MM.1S (cell line): Measurements from ENCODE around the gene CRYBG3.
"Not testable (repeated sequence)": the region's sequence is repeated elsewhere in the genome, so short reads cannot be mapped to it uniquely, and the experiment has no call there.

Source experiments
- DNase-seq: peaks from one replicate; pipeline ENCODE4 v3.0.0-alpha.2; 2015
- H2AFZ ChIP-seq: fragments of 300-600 bp; sonication (generic); 2 replicates; pipeline ENCODE4 v1.6.0; 2016; ENCODE audit warnings: antibody characterized with exemption, low read length
- H3F3A ChIP-seq: fragments of 300-600 bp; sonication (generic); 2 replicates; pipeline ENCODE4 v1.6.1; 2016; ENCODE audit warnings: mild to moderate bottlenecking, antibody characterized with exemption, low read length, moderate library complexity, mixed read lengths; ENCODE audit not compliant: insufficient read depth
- H3K27ac ChIP-seq: fragments of 300-600 bp; sonication (generic); 2 replicates; pipeline ENCODE4 v1.5.1; 2016; ENCODE audit warnings: mild to moderate bottlenecking, low read length
- H3K27me3 ChIP-seq: fragments of 300-600 bp; sonication (generic); replicated peaks from 2 replicates; pipeline ENCODE4 v1.6.0; 2016; ENCODE audit warnings: low read length; ENCODE audit not compliant: insufficient read depth
- H3K36me3 ChIP-seq: fragments of 300-600 bp; sonication (generic); replicated peaks from 2 replicates; pipeline ENCODE4 v1.6.1; 2016; ENCODE audit warnings: mild to moderate bottlenecking, low read length, mixed read lengths; ENCODE audit not compliant: insufficient read depth
- H3K4me1 ChIP-seq: fragments of 300-600 bp; sonication (generic); 2 replicates; pipeline ENCODE4 v1.6.1; 2016; ENCODE audit warnings: low read length, mixed read lengths
- H3K4me2 ChIP-seq: fragments of 300-600 bp; sonication (generic); 2 replicates; pipeline ENCODE4 v1.6.0; 2016; ENCODE audit warnings: low read depth, low read length
- H3K4me3 ChIP-seq: fragments of 300-600 bp; sonication (generic); 2 replicates; pipeline ENCODE4 v1.5.1; 2016; ENCODE audit warnings: low read length, mixed read lengths
- H3K79me2 ChIP-seq: fragments of 300-600 bp; sonication (generic); 2 replicates; pipeline ENCODE4 v1.6.1; 2016; ENCODE audit warnings: mixed run types, low read length, mixed read lengths
- H3K9ac ChIP-seq: fragments of 300-600 bp; sonication (generic); 2 replicates; pipeline ENCODE4 v1.6.1; 2016; ENCODE audit warnings: low read length, mixed read lengths
- H3K9me2 ChIP-seq: fragments of 300-600 bp; sonication (generic); replicated peaks from 2 replicates; pipeline ENCODE4 v1.6.1; 2016; ENCODE audit warnings: mild to moderate bottlenecking, low read length, mixed read lengths; ENCODE audit not compliant: insufficient read depth
- H3K9me3 ChIP-seq: fragments of 300-600 bp; sonication (generic); replicated peaks from 2 replicates; pipeline ENCODE4 v1.6.1; 2016; ENCODE audit warnings: mild to moderate bottlenecking, low read length, mixed read lengths; ENCODE audit not compliant: insufficient read depth
- H4K20me1 ChIP-seq: fragments of 300-600 bp; sonication (generic); 2 replicates; pipeline ENCODE4 v1.6.1; 2016; ENCODE audit warnings: mild to moderate bottlenecking, low read length, moderate library complexity, mixed read lengths; ENCODE audit not compliant: insufficient read depth
- EZH2 ChIP-seq: fragments of 300-600 bp; sonication (generic); optimal IDR thresholded peaks from 2 replicates; pipeline ENCODE3; 2017; ENCODE audit warnings: low read depth, mild to moderate bottlenecking, antibody characterized with exemption, low read length, mixed read lengths
- EZH2phosphoT487 ChIP-seq: fragments of 300-600 bp; sonication (generic); IDR thresholded peaks from 2 replicates; pipeline ENCODE4 v1.6.1; 2018; ENCODE audit warnings: antibody characterized with exemption, low read length
- TF ChIP-seq, protein P1 (sequence below): fragments of 300-600 bp; sonication (generic); IDR thresholded peaks from 2 replicates; pipeline ENCODE4 v1.5.1; 2016; ENCODE audit warnings: antibody characterized with exemption, low read length, mixed read lengths

Gene CRYBG3

GRCh38 chr3:97831140-97831539 lies 9.3 kb downstream of the CRYBG3 start:
- Histone ChIP-seq H3K79me2 (peaks cover 18% of the 10 kb centered on the region; the same call in 1 of the 2 replicates), H3K9ac (no peak overlapping the region), H3K4me3 (no peak overlapping the region), H3K36me3 (no peaks in the 10 kb centered on the region), H3K27me3 (no peaks in the 10 kb centered on the region), H3F3A (peaks cover 9% of the 10 kb centered on the region), H3K27ac (no peak overlapping the region), H3K9me2 (no peaks in the 10 kb centered on the region), H3K9me3 (no peaks in the 10 kb centered on the region), H4K20me1 (no peaks in the 10 kb centered on the region), H3K4me2 (no peak overlapping the region), H2AFZ (no peak overlapping the region), H3K4me1 (peaks cover 18% of the 10 kb centered on the region)
- DNase-seq, result no peak
- TF ChIP-seq, protein P1, sequence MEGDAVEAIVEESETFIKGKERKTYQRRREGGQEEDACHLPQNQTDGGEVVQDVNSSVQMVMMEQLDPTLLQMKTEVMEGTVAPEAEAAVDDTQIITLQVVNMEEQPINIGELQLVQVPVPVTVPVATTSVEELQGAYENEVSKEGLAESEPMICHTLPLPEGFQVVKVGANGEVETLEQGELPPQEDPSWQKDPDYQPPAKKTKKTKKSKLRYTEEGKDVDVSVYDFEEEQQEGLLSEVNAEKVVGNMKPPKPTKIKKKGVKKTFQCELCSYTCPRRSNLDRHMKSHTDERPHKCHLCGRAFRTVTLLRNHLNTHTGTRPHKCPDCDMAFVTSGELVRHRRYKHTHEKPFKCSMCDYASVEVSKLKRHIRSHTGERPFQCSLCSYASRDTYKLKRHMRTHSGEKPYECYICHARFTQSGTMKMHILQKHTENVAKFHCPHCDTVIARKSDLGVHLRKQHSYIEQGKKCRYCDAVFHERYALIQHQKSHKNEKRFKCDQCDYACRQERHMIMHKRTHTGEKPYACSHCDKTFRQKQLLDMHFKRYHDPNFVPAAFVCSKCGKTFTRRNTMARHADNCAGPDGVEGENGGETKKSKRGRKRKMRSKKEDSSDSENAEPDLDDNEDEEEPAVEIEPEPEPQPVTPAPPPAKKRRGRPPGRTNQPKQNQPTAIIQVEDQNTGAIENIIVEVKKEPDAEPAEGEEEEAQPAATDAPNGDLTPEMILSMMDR, result no peak
- no peak for TF ChIP-seq EZH2phosphoT487

- H4K20me1 ChIP-seq, H3K9me3 ChIP-seq, H3K79me2 ChIP-seq, H3K9me2 ChIP-seq, H2AFZ ChIP-seq, H3K27me3 ChIP-seq, H3K27ac ChIP-seq, H3K4me2 ChIP-seq, H3K4me3 ChIP-seq, H3K36me3 ChIP-seq, DNase-seq, H3K9ac ChIP-seq, H3F3A ChIP-seq: not testable (repeated sequence)
- H3K4me1 ChIP-seq, result peaks cover 16% of the 10 kb centered on the region
Measured at GRCh38 chr3:97833184-97833583, 11.4 kb downstream of the CRYBG3 start.

DNA sequence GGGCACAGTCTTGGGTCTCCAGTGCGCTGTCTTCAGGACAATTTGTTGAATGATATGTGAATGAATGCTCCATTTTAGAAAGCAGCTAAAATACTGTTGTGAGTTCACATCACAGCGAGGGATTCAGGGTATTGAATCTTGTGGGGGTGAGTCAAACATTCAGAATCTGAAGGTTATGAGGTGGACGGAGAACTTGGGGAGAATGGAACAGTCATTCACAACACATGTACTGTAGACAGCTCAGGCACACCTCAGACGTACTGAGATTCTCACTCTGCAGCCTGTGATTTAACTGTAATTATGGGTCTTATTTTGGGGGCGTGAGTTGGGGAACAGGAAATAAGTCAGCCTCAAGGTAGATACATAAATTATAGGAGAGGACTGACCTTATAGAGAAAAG lies 13.9 kb downstream of the CRYBG3 start:
- H3K9ac ChIP-seq, result no peak overlapping the region
- no peaks in the 10 kb centered on the region for H3K9me3 ChIP-seq
- no peak overlapping the region for H3K4me2 ChIP-seq
- TF ChIP-seq EZH2, result no peak
- TF ChIP-seq EZH2phosphoT487, result no peak
- TF ChIP-seq, protein P1, result no peak
- no peaks in the 10 kb centered on the region for H3K36me3 ChIP-seq
- no peak overlapping the region for H3K27ac ChIP-seq
- DNase-seq, result no peak
- no peak overlapping the region for H3K4me3 ChIP-seq
- H3K27me3 ChIP-seq, result no peaks in the 10 kb centered on the region
- no peaks in the 10 kb centered on the region for H3K9me2 ChIP-seq
- H3K79me2 ChIP-seq, result peaks cover 2% of the 10 kb centered on the region; the same call in 1 of the 2 replicates
- no peak overlapping the region for H2AFZ ChIP-seq
- no peaks in the 10 kb centered on the region for H4K20me1 ChIP-seq
- H3F3A ChIP-seq, result no peaks in the 10 kb centered on the region
- H3K4me1 ChIP-seq, result no peaks in the 10 kb centered on the region

DNA sequence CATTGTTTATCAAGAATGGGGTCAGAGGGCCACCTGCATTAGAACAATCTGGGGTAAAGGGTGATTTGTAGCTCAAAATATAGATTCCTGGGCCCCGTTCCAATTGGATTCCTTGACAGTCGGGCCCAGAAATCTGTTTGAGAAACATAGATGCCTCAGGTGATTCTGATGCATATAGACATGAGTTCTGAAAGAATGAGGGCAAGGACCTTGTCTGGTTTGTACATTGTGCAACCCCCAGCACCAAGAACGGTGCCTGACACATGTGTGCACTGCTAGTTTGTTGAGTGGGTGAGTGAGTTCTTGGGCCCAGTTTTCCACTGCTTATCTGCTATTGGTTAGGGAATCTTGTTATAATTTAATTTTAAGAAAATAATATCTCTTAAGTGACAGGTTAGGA lies 16.6 kb downstream of the CRYBG3 start:
- no peaks in the 10 kb centered on the region for H3K9me2 ChIP-seq
- no peak overlapping the region for H3K4me3 ChIP-seq
- peaks cover 5% of the 10 kb centered on the region; the same call in 1 of the 2 replicates for H3K4me1 ChIP-seq
- H3K9ac ChIP-seq, result no peak overlapping the region
- H3F3A ChIP-seq, result no peaks in the 10 kb centered on the region
- H3K79me2 ChIP-seq, result no peaks in the 10 kb centered on the region
- H2AFZ ChIP-seq, result no peak overlapping the region
- no peak overlapping the region for H3K27ac ChIP-seq
- no peaks in the 10 kb centered on the region for H4K20me1 ChIP-seq
- no peaks in the 10 kb centered on the region for H3K36me3 ChIP-seq
- no peaks in the 10 kb centered on the region for H3K27me3 ChIP-seq
- no peaks in the 10 kb centered on the region for H3K9me3 ChIP-seq
- H3K4me2 ChIP-seq, result no peak overlapping the region
- TF ChIP-seq, protein P1, result no peak
- no peak for TF ChIP-seq EZH2phosphoT487
- TF ChIP-seq EZH2, result no peak
- DNase-seq, result no peak
